B cell (primary cell): ENCODE results near the gene RAD9A. TPM values are rescaled to one million over a fixed set of nuclear protein-coding genes. Genes with fewer than 3 reads are reported as not detected.

Experiments
- ATAC-seq: fragments of 200-7000 bp; cut with Tn5 transposase; one replicate; pipeline ENCODE4 v1.10.0; 2021; ENCODE audit warnings: low read depth, mild to moderate bottlenecking, moderate number of reproducible peaks, moderate library complexity
- CTCF ChIA-PET: fragments of 350-600 bp; sonication (Branson Sonifier 250); formaldehyde crosslinking; loops from one replicate; lab custom pipeline; 2021; ENCODE audit warnings: antibody characterized with exemption, inconsistent platforms; lab: Charles Lee
- POLR2A ChIA-PET: fragments of 350-600 bp; sonication (Branson Sonifier 250); formaldehyde crosslinking; loops from one replicate; lab custom pipeline; 2021; ENCODE audit warnings: antibody characterized with exemption; lab: Charles Lee
- DNase-seq: peaks from one replicate; pipeline ENCODE4 v3.0.0; 2013
- H2AFZ ChIP-seq: 2 replicates; pipeline ENCODE4 v1.6.1; 2012; ENCODE audit warnings: mild to moderate bottlenecking, low read depth, low read length; ENCODE audit not compliant: insufficient read depth, poor library complexity, severe bottlenecking
- H3K27ac ChIP-seq, 2 donors: 1 replicate in 1 of 2; 2 replicates in 1 of 2; pipeline ENCODE4 v1.5.1; 2012 to 2013; ENCODE audit warnings: low read length in 2 of 2, mild to moderate bottlenecking in 2 of 2, moderate library complexity in 1 of 2
- H3K27me3 ChIP-seq, 4 experiments: fragments of 200-600 bp in 1 of 4; sonication (generic) in 1 of 4; replicated peaks in 1 of 4; 1 replicate in 2 of 4; 2 replicates in 2 of 4; pipeline versions ENCODE4 v1.6.1 to v1.7.0; 2013 to 2016; ENCODE audit warnings: low read length in 3 of 4, mild to moderate bottlenecking in 2 of 4, mixed read lengths in 1 of 4, moderate library complexity in 1 of 4; ENCODE audit not compliant: insufficient read depth in 4 of 4, control insufficient read depth in 3 of 4; ENCODE audit errors: control extremely low read depth in 1 of 4
- H3K36me3 ChIP-seq, 2 experiments: replicated peaks in 1 of 2; 1 replicate in 1 of 2; 2 replicates in 1 of 2; pipeline versions ENCODE4 v1.6.1 to v1.7.1; 2013; ENCODE audit warnings: low read length in 1 of 2; ENCODE audit not compliant: insufficient read depth in 2 of 2, control insufficient read depth in 1 of 2; ENCODE audit errors: control extremely low read depth in 1 of 2, extremely low read depth in 1 of 2
- H3K4me1 ChIP-seq, 2 donors: fragments of 200-600 bp in 1 of 2; sonication (generic) in 1 of 2; 1 replicate in 1 of 2; 2 replicates in 1 of 2; pipeline versions ENCODE4 v1.5.1 to v1.6.1; 2013 to 2017; ENCODE audit warnings: low read length in 2 of 2; ENCODE audit not compliant: control insufficient read depth in 2 of 2, insufficient read depth in 2 of 2
- H3K4me2 ChIP-seq: replicated peaks from 2 replicates; pipeline ENCODE3; 2012; ENCODE audit warnings: mild to moderate bottlenecking, low read depth, low read length; ENCODE audit not compliant: poor library complexity, severe bottlenecking
- H3K4me3 ChIP-seq, 5 experiments: fragments of 200-600 bp in 1 of 5; sonication (generic) in 1 of 5; 1 replicate in 3 of 5; 2 replicates in 2 of 5; pipeline versions ENCODE4 v1.5.1 to v1.7.0; 2011 to 2016; ENCODE audit warnings: low read length in 4 of 5, mild to moderate bottlenecking in 4 of 5, low read depth in 2 of 5, control low read depth in 1 of 5, moderate library complexity in 1 of 5; ENCODE audit not compliant: insufficient read depth in 1 of 5; ENCODE audit errors: control extremely low read depth in 1 of 5, extremely low read depth in 1 of 5
- H3K79me2 ChIP-seq: fragments of 200-600 bp; sonication (generic); one replicate; pipeline ENCODE4 v1.6.0; 2016; ENCODE audit warnings: low read length; ENCODE audit not compliant: control insufficient read depth, insufficient read depth
- H3K9ac ChIP-seq: fragments of 200-600 bp; sonication (generic); 2 replicates; pipeline ENCODE4 v1.6.1; 2017; ENCODE audit warnings: mild to moderate bottlenecking, low read length, moderate library complexity
- H3K9me3 ChIP-seq, 3 donors: one replicate each; pipeline versions ENCODE4 v1.6.1 to v1.7.1; 2013; ENCODE audit warnings: low read length in 2 of 3; ENCODE audit not compliant: control insufficient read depth in 2 of 3, insufficient read depth in 1 of 3; ENCODE audit errors: control extremely low read depth in 1 of 3
- H4K20me1 ChIP-seq: 2 replicates; pipeline ENCODE4 v1.6.0; 2012; ENCODE audit warnings: mild to moderate bottlenecking, low read length; ENCODE audit not compliant: insufficient read depth, control insufficient read depth, poor library complexity, severe bottlenecking
- H3K27ac Mint-ChIP-seq: one replicate; pipeline ENCODE4 v1.8.0; 2021; ENCODE audit warnings: mixed read lengths
- H3K27me3 Mint-ChIP-seq: one replicate; pipeline ENCODE4 v1.8.0; 2021; ENCODE audit warnings: mixed read lengths
- H3K4me1 Mint-ChIP-seq: one replicate; pipeline ENCODE4 v1.8.0; 2021; ENCODE audit warnings: mixed read lengths
- H3K4me3 Mint-ChIP-seq: one replicate; pipeline ENCODE4 v1.8.0; 2021; ENCODE audit warnings: mixed read lengths
- H3K9me3 Mint-ChIP-seq: one replicate; pipeline ENCODE4 v1.8.0; 2022; ENCODE audit warnings: mixed read lengths; ENCODE audit not compliant: insufficient read depth
- EZH2 ChIP-seq: IDR thresholded peaks from 2 replicates; pipeline ENCODE4 v1.6.1; 2012; ENCODE audit warnings: borderline replicate concordance, low read depth, mild to moderate bottlenecking, moderate library complexity, low read length; ENCODE audit not compliant: insufficient read depth, poor library complexity, severe bottlenecking
- WGBS: methylation state at CpG from one replicate; pipeline ENCODE4 v1.1.5; 2013; ENCODE audit warnings: missing lambda C conversion rate; ENCODE audit not compliant: insufficient coverage; 5-methylcytosine and 5-hydroxymethylcytosine counted together
- intact Hi-C: fragments of 100-400 bp; cut with micrococcal nuclease; formaldehyde crosslinking; loops from one replicate; pipeline ENCODE4 v1.10.0; 2022
- polyA plus RNA-seq: library from polyadenylated mRNA; depleted of rRNA; stranded (reverse); fragments of >200 nt; gene quantifications from 2 replicates; pipeline ENCODE4 v1.2.3, GENCODE V29; 2012
- total RNA-seq, 2 donors: library from RNA; stranded (reverse); fragments of 120-200 nt in 1 of 2; gene quantifications; 1 replicate in 1 of 2; 2 replicates in 1 of 2; pipeline versions ENCODE4 v1.2.3 to v1.2.4, GENCODE V29; 2013 to 2022
- TF ChIP-seq, protein P1 (sequence below): fragments of 200-600 bp; IDR thresholded peaks from one replicate; pipeline ENCODE4 v1.8.0; 2022; ENCODE audit warnings: antibody characterized with exemption, mild to moderate bottlenecking

Gene RAD9A
- total and polyA plus RNA-seq, 2 donors (not counting 1 experiment from before 2014, with no cell fraction given) = 50.6 to 76.8 TPM

DNA sequence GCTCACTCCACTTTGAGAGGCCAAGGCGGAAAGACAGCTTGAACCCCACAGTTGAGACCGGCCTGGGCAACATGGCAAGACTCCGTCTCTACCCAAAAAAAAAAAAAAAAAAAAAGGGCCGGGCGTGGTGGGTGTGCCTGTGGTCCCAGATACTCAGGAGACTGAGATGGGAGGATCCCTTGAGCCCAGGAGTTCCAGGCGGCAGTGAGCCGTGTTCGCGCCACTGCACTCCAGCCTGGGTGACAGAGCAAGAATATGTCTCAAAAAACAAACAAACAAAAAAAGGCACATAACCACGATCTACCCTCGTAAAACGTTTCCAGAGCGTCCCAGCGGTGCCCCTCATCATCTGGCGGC lies 861 bp upstream of the RAD9A start:
- Mint-ChIP-seq H3K4me3 (peak overlapping the region; percentile 91), H3K9me3 (no peaks in the 10 kb centered on the region), H3K4me1 (peaks cover 33% of the 10 kb centered on the region), H3K27me3 (no peaks in the 10 kb centered on the region), H3K27ac (peak overlapping the region; percentile 69)
- no peaks in the 10 kb centered on the region for H3K9me3 ChIP-seq
- H4K20me1 ChIP-seq = peaks cover 32% of the 10 kb centered on the region
- CTCF ChIA-PET = interaction anchor here (0.6 to 42.2 kb wide), 10 partner anchors 9 to 274 kb away, joined by 3 to 2379 read pairs (median 10); partner anchors contain the start of genes AIP, CLCF1, PITPNM1 and POLD4
- H3K36me3 ChIP-seq = peaks cover 0 to 2% of the 10 kb centered on the region in 2 experiments
- POLR2A ChIA-PET = interaction anchor here (0.6 to 2.3 kb wide), 17 partner anchors 9 to 1453 kb away, joined by 3 to 40 read pairs (median 5); partner anchors contain the start of genes CLCF1, CORO1B, PPP1CA and PTPRCAP
- WGBS = 1% methylated on average over 10 of the region's 15 CpGs
- TF ChIP-seq, protein P1, sequence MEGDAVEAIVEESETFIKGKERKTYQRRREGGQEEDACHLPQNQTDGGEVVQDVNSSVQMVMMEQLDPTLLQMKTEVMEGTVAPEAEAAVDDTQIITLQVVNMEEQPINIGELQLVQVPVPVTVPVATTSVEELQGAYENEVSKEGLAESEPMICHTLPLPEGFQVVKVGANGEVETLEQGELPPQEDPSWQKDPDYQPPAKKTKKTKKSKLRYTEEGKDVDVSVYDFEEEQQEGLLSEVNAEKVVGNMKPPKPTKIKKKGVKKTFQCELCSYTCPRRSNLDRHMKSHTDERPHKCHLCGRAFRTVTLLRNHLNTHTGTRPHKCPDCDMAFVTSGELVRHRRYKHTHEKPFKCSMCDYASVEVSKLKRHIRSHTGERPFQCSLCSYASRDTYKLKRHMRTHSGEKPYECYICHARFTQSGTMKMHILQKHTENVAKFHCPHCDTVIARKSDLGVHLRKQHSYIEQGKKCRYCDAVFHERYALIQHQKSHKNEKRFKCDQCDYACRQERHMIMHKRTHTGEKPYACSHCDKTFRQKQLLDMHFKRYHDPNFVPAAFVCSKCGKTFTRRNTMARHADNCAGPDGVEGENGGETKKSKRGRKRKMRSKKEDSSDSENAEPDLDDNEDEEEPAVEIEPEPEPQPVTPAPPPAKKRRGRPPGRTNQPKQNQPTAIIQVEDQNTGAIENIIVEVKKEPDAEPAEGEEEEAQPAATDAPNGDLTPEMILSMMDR = no peak
- no peak for TF ChIP-seq EZH2
- peak overlapping the region; percentile 83 for H3K9ac ChIP-seq
- H3K4me3 ChIP-seq = peak overlapping the region; percentile 63 to 95 (median 81)
- no peaks in the 10 kb centered on the region for H3K27me3 ChIP-seq
- peak overlapping the region; percentile 87 for H2AFZ ChIP-seq
- intact Hi-C loops = loop anchor here (1.0 kb wide), 3 partner anchors 10 to 78 kb away; partner anchors contain the start of genes PPP1CA, RPS6KB2 and TMEM134
- peaks cover 10 to 29% of the 10 kb centered on the region in 2 donors for H3K4me1 ChIP-seq
- H3K27ac ChIP-seq = peak overlapping the region; percentile 33 to 78
- DNase-seq (no peak), ATAC-seq (no peak)
- peaks cover 38% of the 10 kb centered on the region for H3K79me2 ChIP-seq
- H3K4me2 ChIP-seq = peak overlapping the region; percentile 99

DNA sequence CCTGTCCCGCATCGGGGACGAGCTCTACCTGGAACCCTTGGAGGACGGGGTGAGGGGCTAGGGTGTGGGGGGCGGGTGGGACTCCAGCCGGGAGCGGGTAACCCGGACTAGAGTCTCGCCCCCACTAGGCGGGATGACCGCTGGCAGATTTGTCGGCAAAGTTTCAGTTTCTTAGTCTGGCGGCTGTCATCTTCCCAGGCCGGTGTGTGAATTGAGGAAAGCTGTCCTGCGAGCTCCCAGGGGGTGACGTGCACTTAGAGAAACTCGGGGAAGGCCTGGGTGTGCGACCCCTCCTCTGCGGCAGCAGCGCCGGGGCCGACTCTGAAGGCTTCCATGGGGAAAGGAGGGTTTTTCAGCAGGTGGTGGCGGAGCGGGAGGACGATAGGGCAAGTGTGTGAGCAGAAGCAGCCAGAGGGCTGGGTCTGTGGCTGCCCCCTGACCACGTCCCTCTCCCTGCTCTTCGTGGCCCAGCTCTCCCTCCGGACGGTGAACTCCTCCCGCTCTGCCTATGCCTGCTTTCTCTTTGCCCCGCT lies 463 bp downstream of the RAD9A start:
- Mint-ChIP-seq H3K27ac (peak overlapping the region; percentile 69), H3K27me3 (no peaks in the 10 kb centered on the region), H3K9me3 (no peaks in the 10 kb centered on the region), H3K4me3 (peak overlapping the region; percentile 91), H3K4me1 (peaks cover 41% of the 10 kb centered on the region)
- no peaks in the 10 kb centered on the region for H3K9me3 ChIP-seq
- peak overlapping the region; percentile 87 for H2AFZ ChIP-seq
- H3K27me3 ChIP-seq = no peaks in the 10 kb centered on the region
- peak overlapping the region; percentile 38 to 95 (median 81) for H3K4me3 ChIP-seq
- DNase-seq = no peak
- H3K4me1 ChIP-seq = peaks cover 14 to 31% of the 10 kb centered on the region in 2 donors
- peaks cover 43% of the 10 kb centered on the region for H4K20me1 ChIP-seq
- peaks cover 38% of the 10 kb centered on the region for H3K79me2 ChIP-seq
- WGBS = 17% methylated on average over 26 of the region's 31 CpGs
- ATAC-seq = peak; percentile 2
- H3K4me2 ChIP-seq = peak overlapping the region; percentile 99
- intact Hi-C loops = no loop called here
- H3K27ac ChIP-seq = peak overlapping the region in 1 of 2 donors; percentile 78
- peak overlapping the region; percentile 83 for H3K9ac ChIP-seq
- ChIA-PET POLR2A (interaction anchor here (0.5 to 2.3 kb wide), 24 partner anchors 10 to 153 kb away, joined by 3 to 40 read pairs (median 5); partner anchors contain the start of genes AIP, CLCF1, CORO1B and GPR152), CTCF (interaction anchor here (0.7 to 42.2 kb wide), 10 partner anchors 9 to 116 kb away, joined by 3 to 2379 read pairs (median 10); partner anchors contain the start of genes AIP, CDK2AP2, CLCF1 and PITPNM1)
- no peak for TF ChIP-seq EZH2
- TF ChIP-seq, protein P1 = no peak
- H3K36me3 ChIP-seq = peaks cover 0 to 14% of the 10 kb centered on the region in 2 experiments
